Effector memory CD8-positive, alpha-beta T cell (primary cell): ENCODE measurements around the gene SLC39A13.

Experiments used
- ATAC-seq: fragments of 150-1000 bp; cut with Tn5 transposase; replicated peaks from 2 replicates; pipeline ENCODE4 v1.10.0; 2021; ENCODE audit warnings: mild to moderate bottlenecking, moderate library complexity
- DNase-seq, 3 experiments: peaks; one replicate each; pipeline ENCODE4 v3.0.0; 2021
- H3K27ac Mint-ChIP-seq, 2 donors: one replicate each; pipeline ENCODE4 v1.8.0; 2022; ENCODE audit warnings: mild to moderate bottlenecking in 2 of 2, mixed read lengths in 2 of 2, moderate library complexity in 2 of 2
- H3K27me3 Mint-ChIP-seq, 2 donors: one replicate each; pipeline ENCODE4 v1.8.0; 2022; ENCODE audit warnings: mixed read lengths in 2 of 2
- H3K36me3 Mint-ChIP-seq: one replicate; pipeline ENCODE4 v1.8.0; 2022; ENCODE audit warnings: mild to moderate bottlenecking, moderate library complexity, mixed read lengths; ENCODE audit not compliant: insufficient read depth
- H3K4me1 Mint-ChIP-seq, 2 donors: one replicate each; pipeline ENCODE4 v1.8.0; 2022; ENCODE audit warnings: low read depth in 2 of 2, mixed read lengths in 2 of 2
- H3K4me3 Mint-ChIP-seq, 2 donors: one replicate each; pipeline ENCODE4 v1.8.0; 2022; ENCODE audit warnings: mild to moderate bottlenecking in 2 of 2, mixed read lengths in 2 of 2, moderate library complexity in 2 of 2
- H3K9me3 Mint-ChIP-seq, 2 donors: one replicate each; pipeline ENCODE4 v1.8.0; 2022; ENCODE audit warnings: mixed read lengths in 2 of 2

The SLC39A13 gene

GRCh38 chr11:47434011-47434786, 25.8 kb downstream of the SLC39A13 start:
- Mint-ChIP-seq H3K4me1 (no peaks in the 10 kb centered on the region), H3K27me3 (no peaks in the 10 kb centered on the region), H3K4me3 (no peak overlapping the region), H3K9me3 (no peaks in the 10 kb centered on the region), H3K36me3 (no peaks in the 10 kb centered on the region), H3K27ac (no peak overlapping the region)
- ATAC-seq (no peak), DNase-seq (no peak)

DNA sequence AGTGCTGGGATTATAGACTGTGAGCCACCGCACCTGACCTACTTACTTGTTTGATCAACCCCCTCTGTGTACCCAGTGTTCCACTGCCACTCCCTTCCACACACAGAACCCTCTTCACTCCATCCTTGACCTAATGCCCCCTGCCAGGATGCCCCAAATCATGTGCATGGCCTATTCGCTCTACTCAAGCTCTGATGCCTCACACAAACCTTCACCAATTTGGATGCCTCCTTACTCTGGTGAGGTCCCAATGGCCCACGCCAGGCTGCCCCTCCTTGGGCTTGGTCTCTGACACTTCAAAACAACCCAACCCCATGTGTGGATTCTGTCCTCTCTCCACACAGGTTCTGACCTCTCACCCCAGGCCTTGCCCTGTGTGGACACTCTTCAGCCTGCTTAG, 27.3 kb downstream of the SLC39A13 start:
- Mint-ChIP-seq H3K27ac (no peak overlapping the region), H3K4me3 (no peak overlapping the region), H3K27me3 (no peaks in the 10 kb centered on the region), H3K36me3 (no peaks in the 10 kb centered on the region), H3K9me3 (no peaks in the 10 kb centered on the region), H3K4me1 (no peaks in the 10 kb centered on the region)
- ATAC-seq (no peak), DNase-seq (no peak)

DNA sequence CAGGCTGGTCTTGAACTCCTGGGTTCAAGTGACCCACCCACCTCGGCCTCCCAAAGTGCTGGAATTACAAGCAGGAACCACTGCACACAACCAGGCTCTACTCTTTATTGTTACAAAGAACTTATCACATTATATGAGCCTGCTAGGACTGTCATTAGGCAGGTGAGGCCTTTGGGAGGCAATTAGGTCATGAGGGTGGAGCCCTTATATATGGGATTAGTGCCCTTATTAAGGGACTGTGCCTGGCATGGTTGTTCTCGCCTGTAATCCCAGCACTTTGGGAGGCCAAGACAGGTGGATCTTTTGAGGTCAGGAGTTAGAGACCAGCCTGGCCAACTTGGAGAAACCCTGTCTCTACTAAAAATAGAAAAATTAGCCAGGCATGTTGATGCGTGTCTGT, 28.3 kb downstream of the SLC39A13 start:
- H3K9me3 Mint-ChIP-seq, result no peaks in the 10 kb centered on the region
- H3K27me3 Mint-ChIP-seq, result no peaks in the 10 kb centered on the region
- H3K36me3 Mint-ChIP-seq, result no peaks in the 10 kb centered on the region
- ATAC-seq (no peak), DNase-seq (no peak)
- no peak overlapping the region for H3K27ac Mint-ChIP-seq
- no peaks in the 10 kb centered on the region for H3K4me1 Mint-ChIP-seq
- H3K4me3 Mint-ChIP-seq, result no peak overlapping the region

DNA sequence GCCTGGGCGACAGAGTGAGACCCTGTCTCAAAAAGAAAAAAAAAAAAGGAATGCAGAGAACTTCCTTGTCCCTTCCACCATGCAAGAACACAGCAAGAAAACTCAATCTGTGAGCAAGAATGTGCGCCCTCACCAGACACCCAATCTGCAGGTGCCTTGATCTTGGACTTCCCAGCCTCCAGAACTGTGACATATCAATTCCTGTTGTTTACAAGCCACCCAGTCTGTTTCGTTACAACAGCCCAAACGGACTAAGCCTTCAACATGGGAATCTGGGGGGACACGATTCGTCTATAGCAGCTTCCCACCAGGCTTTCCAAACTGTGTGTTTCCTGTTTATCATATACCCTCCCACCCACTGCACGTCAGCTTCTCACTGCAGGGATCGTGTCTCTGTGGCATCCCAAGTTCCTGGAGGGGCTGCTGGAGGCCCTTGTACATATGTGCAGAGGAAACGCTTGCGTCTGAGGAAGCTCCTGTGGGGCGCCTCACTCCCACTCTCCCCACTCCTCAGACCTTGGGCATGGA, 28.9 kb downstream of the SLC39A13 start:
- no peaks in the 10 kb centered on the region for H3K4me1 Mint-ChIP-seq
- no peak overlapping the region for H3K27ac Mint-ChIP-seq

DNA sequence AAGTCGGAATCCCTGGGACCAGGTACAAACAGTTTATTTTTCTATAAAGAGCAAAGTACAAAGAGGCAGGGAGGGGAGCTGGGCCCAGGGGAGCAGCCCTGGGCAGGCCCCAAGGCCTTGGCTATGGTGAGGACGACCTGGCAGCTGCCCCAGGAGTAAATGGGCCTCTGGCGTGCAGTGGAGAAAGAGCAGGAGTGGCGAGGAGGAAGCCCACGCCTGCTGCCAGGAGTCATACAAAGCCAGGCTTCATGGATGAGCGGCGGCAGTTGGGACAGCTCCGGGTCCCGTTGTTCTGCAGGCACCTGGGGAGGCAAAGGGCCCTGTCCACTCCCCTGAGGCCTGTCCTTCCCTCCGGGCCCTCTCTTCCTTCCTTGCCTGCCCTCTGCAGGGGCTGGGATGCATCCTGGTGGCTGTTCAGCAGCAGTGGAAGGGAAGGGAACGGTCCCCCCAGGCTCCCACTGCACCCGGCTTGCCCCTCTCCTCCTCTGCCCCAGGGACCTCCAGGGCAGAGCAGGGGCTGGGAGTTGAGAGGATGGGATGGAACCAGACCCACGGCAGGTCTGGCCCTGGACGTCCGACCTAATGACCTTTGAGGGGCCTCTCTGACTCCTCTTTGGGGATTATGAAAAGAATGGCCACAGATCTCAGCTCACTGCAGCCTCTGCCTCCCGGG, 29.5 kb downstream of the SLC39A13 start:
- no peak overlapping the region for H3K27ac Mint-ChIP-seq
- H3K9me3 Mint-ChIP-seq, result no peaks in the 10 kb centered on the region
- DNase-seq (no peak), ATAC-seq (no peak)
- no peaks in the 10 kb centered on the region for H3K27me3 Mint-ChIP-seq
- no peaks in the 10 kb centered on the region for H3K36me3 Mint-ChIP-seq
- H3K4me3 Mint-ChIP-seq, result no peak overlapping the region
- no peaks in the 10 kb centered on the region for H3K4me1 Mint-ChIP-seq

More for the DNA sequence above, 28.9 kb downstream of the SLC39A13 start:
- H3K9me3 Mint-ChIP-seq, result no peaks in the 10 kb centered on the region
- no peak overlapping the region for H3K4me3 Mint-ChIP-seq
- no peaks in the 10 kb centered on the region for H3K36me3 Mint-ChIP-seq
- no peaks in the 10 kb centered on the region for H3K27me3 Mint-ChIP-seq
- no peak for DNase-seq
- no peak for ATAC-seq

DNA sequence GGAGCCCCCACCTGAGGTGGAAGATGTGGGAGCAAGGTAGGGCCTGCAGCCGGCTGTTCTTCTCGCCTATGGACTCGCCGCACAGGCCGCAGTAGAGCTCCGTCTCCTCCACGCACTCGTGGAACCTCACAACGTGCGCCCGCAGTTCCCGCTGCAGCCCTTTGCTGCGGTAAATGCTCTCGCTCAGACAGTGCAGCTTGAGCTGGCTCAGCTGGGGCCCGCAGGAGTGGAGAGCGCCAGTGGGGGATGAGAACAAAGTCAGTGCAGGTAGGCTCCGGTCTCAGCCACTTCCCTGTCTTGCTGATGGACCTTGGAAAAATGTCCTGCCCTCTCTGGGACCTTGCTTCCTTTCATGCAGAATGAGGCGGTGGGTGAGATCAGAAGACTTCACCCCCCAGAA, 30.3 kb downstream of the SLC39A13 start:
- no peak overlapping the region for H3K4me3 Mint-ChIP-seq
- ATAC-seq (no peak), DNase-seq (no peak)
- no peak overlapping the region for H3K27ac Mint-ChIP-seq
- H3K36me3 Mint-ChIP-seq, result no peaks in the 10 kb centered on the region
- no peaks in the 10 kb centered on the region for H3K4me1 Mint-ChIP-seq
- no peaks in the 10 kb centered on the region for H3K27me3 Mint-ChIP-seq
- H3K9me3 Mint-ChIP-seq, result no peaks in the 10 kb centered on the region

- no peaks in the 10 kb centered on the region for H3K9me3 Mint-ChIP-seq
- ATAC-seq (no peak), DNase-seq (no peak)
- no peaks in the 10 kb centered on the region for H3K4me1 Mint-ChIP-seq
- no peaks in the 10 kb centered on the region for H3K36me3 Mint-ChIP-seq
- no peaks in the 10 kb centered on the region for H3K27me3 Mint-ChIP-seq
- no peak overlapping the region for H3K4me3 Mint-ChIP-seq
- no peak overlapping the region for H3K27ac Mint-ChIP-seq
Observed at GRCh38 chr11:47440054-47440476, 31.7 kb downstream of the SLC39A13 start.

DNA sequence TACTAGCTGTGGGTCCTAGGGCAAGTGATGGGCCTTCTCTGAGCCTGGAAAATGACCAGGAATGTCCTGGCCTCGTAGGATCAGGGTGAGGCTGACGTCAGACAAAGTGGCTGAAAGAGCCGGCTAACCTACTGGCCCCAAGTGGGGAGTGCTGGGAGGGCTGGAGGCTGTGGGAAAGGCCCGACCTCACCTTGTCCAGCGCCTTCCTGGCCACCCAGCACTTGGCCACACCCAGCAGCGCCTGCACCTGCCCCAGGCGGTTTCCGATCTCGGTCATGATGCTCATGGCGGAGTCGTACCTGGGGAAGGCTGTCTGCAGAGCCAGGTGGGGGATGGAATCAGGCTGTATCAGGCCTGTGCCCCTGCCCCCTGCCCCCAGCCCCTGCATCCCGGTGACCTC, 33.0 kb downstream of the SLC39A13 start:
- H3K4me1 Mint-ChIP-seq, result no peaks in the 10 kb centered on the region
- H3K27me3 Mint-ChIP-seq, result no peaks in the 10 kb centered on the region
- H3K36me3 Mint-ChIP-seq, result no peaks in the 10 kb centered on the region
- no peak overlapping the region for H3K4me3 Mint-ChIP-seq
- no peaks in the 10 kb centered on the region for H3K9me3 Mint-ChIP-seq
- H3K27ac Mint-ChIP-seq, result peak overlapping the region in 1 of 2 donors; percentile 67
- ATAC-seq (no peak), DNase-seq (no peak)

DNA sequence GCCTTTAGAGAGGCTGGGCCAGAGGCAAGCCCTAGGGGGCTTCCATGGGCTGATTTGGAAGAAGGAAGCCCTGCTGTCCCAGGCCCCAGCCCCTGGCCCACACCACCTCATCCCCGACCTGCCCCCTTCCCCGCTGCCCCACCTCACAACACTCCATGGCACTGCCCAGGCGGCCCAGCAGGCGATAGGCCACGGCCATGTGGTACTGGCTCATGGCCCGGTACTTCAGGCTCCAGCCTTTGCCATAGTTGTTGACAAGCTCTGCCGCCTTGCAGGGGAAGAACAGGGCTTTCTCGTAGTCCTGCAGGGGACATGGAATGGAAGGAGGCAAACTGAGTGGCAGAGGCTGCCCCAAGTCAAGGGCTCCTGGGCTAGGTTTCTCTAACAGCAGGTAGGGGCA, 34.1 kb downstream of the SLC39A13 start:
- no peak overlapping the region for H3K27ac Mint-ChIP-seq

GRCh38 chr11:47443028-47443700, 34.8 kb downstream of the SLC39A13 start:
- Mint-ChIP-seq H3K4me3 (no peak overlapping the region), H3K9me3 (no peaks in the 10 kb centered on the region), H3K4me1 (no peaks in the 10 kb centered on the region), H3K27me3 (no peaks in the 10 kb centered on the region), H3K27ac (no peak overlapping the region), H3K36me3 (no peaks in the 10 kb centered on the region)
- DNase-seq (no peak), ATAC-seq (no peak)

More for the DNA sequence above, 34.1 kb downstream of the SLC39A13 start:
- DNase-seq (no peak), ATAC-seq (no peak)
- Mint-ChIP-seq H3K27me3 (no peaks in the 10 kb centered on the region), H3K4me3 (no peak overlapping the region), H3K4me1 (no peaks in the 10 kb centered on the region), H3K9me3 (no peaks in the 10 kb centered on the region), H3K36me3 (no peaks in the 10 kb centered on the region)

DNA sequence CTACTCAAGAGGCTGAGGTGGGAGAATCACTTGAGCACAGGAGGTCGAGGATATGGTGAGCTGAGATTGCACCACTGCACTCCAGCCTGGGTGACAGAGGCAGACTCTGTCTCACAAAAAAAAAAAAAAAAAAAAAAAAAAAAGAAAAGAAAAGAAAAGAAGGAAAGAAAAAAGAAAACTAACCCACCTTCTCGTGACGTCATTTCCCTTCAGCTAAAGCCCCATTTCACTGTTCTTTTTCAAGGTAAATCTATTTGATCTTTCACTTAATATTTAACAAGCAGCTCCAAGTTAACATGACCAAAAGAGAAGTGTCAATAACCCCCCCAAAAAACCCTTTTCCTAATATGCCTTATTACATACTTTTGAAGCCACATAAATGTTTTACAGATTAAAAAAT, 35.4 kb downstream of the SLC39A13 start:
- Mint-ChIP-seq H3K9me3 (no peaks in the 10 kb centered on the region), H3K27me3 (no peaks in the 10 kb centered on the region), H3K4me1 (no peaks in the 10 kb centered on the region), H3K27ac (no peak overlapping the region), H3K4me3 (no peak overlapping the region), H3K36me3 (no peaks in the 10 kb centered on the region)
- no peak for ATAC-seq
- no peak for DNase-seq

GRCh38 chr11:47445840-47446239, 37.5 kb downstream of the SLC39A13 start:
- ATAC-seq, result no peak
- no peaks in the 10 kb centered on the region for H3K27me3 Mint-ChIP-seq
- H3K9me3 Mint-ChIP-seq, result no peaks in the 10 kb centered on the region
- no peaks in the 10 kb centered on the region for H3K4me1 Mint-ChIP-seq
- H3K4me3 Mint-ChIP-seq, result no peak overlapping the region
- no peak for DNase-seq
- H3K36me3 Mint-ChIP-seq, result no peaks in the 10 kb centered on the region
- H3K27ac Mint-ChIP-seq, result no peak overlapping the region

- ATAC-seq (no peak), DNase-seq (no peak)
- H3K36me3 Mint-ChIP-seq, result no peaks in the 10 kb centered on the region
- no peaks in the 10 kb centered on the region for H3K27me3 Mint-ChIP-seq
- H3K27ac Mint-ChIP-seq, result peak overlapping the region in 1 of 2 donors; percentile 33
- no peak overlapping the region for H3K4me3 Mint-ChIP-seq
- no peaks in the 10 kb centered on the region for H3K4me1 Mint-ChIP-seq
- no peaks in the 10 kb centered on the region for H3K9me3 Mint-ChIP-seq
Observed at GRCh38 chr11:47446833-47447232, 38.4 kb downstream of the SLC39A13 start.

GRCh38 chr11:47447906-47448305, 39.5 kb downstream of the SLC39A13 start:
- H3K9me3 Mint-ChIP-seq, result no peaks in the 10 kb centered on the region
- no peaks in the 10 kb centered on the region for H3K27me3 Mint-ChIP-seq
- no peak for ATAC-seq
- no peak for DNase-seq
- no peaks in the 10 kb centered on the region for H3K36me3 Mint-ChIP-seq
- H3K27ac Mint-ChIP-seq, result peak overlapping the region in 1 of 2 donors; percentile 20
- H3K4me1 Mint-ChIP-seq, result no peaks in the 10 kb centered on the region
- no peak overlapping the region for H3K4me3 Mint-ChIP-seq
